Measurements from ENCODE around the gene NOP53. TPM values are rescaled to one million over a fixed set of nuclear protein-coding genes. Genes with fewer than 3 reads are reported as not detected.
A peak's percentile ranks its signal among the peaks of the same experiment; 100 is the strongest.
"Not testable (repeated sequence)": the region's sequence is repeated elsewhere in the genome, so short reads cannot be mapped to it uniquely, and the experiment has no call there.

NOP53 gene
- total and polyA plus RNA-seq, 4 donors, result 214 to 680 (median 382) TPM

- Histone ChIP-seq H3K9me3 (ENCODE audit: control insufficient read depth, low read length) (no peaks in the 10 kb centered on the region), H3K4me1 (ENCODE audit: control insufficient read depth in 1 of 2, insufficient read depth in 2 of 2, low read length in 2 of 2) (no peaks in the 10 kb centered on the region), H3K27ac (ENCODE audit: low read depth in 1 of 2, low read length in 2 of 2) (peak within 1 kb of the TSS; percentile 4 to 65), H3K4me3 (ENCODE audit: low read length in 2 of 2) (peak within 1 kb of the TSS; percentile 81 to 84), H3K36me3 (ENCODE audit: control insufficient read depth in 1 of 2, insufficient read depth in 2 of 2, low read length in 1 of 2) (no peaks in the 10 kb centered on the region), H3K27me3 (ENCODE audit: control insufficient read depth in 1 of 2, insufficient read depth in 2 of 2, low read length in 1 of 2) (no peaks in the 10 kb centered on the region)
- intact Hi-C loops (cut with DNase I), result loop anchor here (1.0 to 10.0 kb wide), 4 partner anchors 30 to 75 kb away; partner anchors contain the start of gene NOP53 (in 1 of the 2)
- ATAC-seq (ENCODE audit: low FRiP score), result peak; percentile 97
- 2% methylated on average over 48 to 52 of the region's 52 CpGs for WGBS, 2 donors
- peak; percentile 82 to 93 for DNase-seq
Observed at GRCh38 chr19:47713046-47714021, 32.0 kb upstream of the NOP53 start, which contains the start of gene EHD2. TSS of gene EHD2 (plus strand) at chr19:47713422. CDS start at chr19:47716613, 3,191 bp downstream.

GRCh38 chr19:47714339-47714738 is 31.0 kb upstream of the NOP53 start:
- intact Hi-C loops (cut with DNase I), result loop anchor here in 1 of 2 donors (10.0 kb wide), 1 partner anchor 70 kb away; no protein-coding TSS in a partner anchor
- Histone ChIP-seq H3K4me1 (ENCODE audit: control insufficient read depth in 1 of 2, insufficient read depth in 2 of 2, low read length in 2 of 2) (no peaks in the 10 kb centered on the region), H3K27ac (ENCODE audit: low read depth in 1 of 2, low read length in 2 of 2) (peak overlapping the region in 1 of 2 donors; percentile 33), H3K27me3 (ENCODE audit: control insufficient read depth in 1 of 2, insufficient read depth in 2 of 2, low read length in 1 of 2) (no peaks in the 10 kb centered on the region), H3K9me3 (ENCODE audit: control insufficient read depth, low read length) (no peaks in the 10 kb centered on the region), H3K36me3 (ENCODE audit: control insufficient read depth in 1 of 2, insufficient read depth in 2 of 2, low read length in 1 of 2) (no peaks in the 10 kb centered on the region), H3K4me3 (ENCODE audit: low read length in 2 of 2) (peak overlapping the region; percentile 81 to 84)
- ATAC-seq (ENCODE audit: low FRiP score) (no peak), DNase-seq (no peak)
- WGBS, 2 donors, result 82 to 84% methylated on average over 4 of the region's 4 CpGs

- not testable (repeated sequence) for H3K4me3 ChIP-seq (ENCODE audit: low read length in 2 of 2); H3K27ac ChIP-seq (ENCODE audit: low read depth in 1 of 2, low read length in 2 of 2)
Observed at GRCh38 chr19:47714855-47715254, 30.5 kb upstream of the NOP53 start.

GRCh38 chr19:47716270-47716937 is 28.9 kb upstream of the NOP53 start:
- Histone ChIP-seq H3K36me3 (ENCODE audit: control insufficient read depth in 1 of 2, insufficient read depth in 2 of 2, low read length in 1 of 2) (no peaks in the 10 kb centered on the region), H3K27me3 (ENCODE audit: control insufficient read depth in 1 of 2, insufficient read depth in 2 of 2, low read length in 1 of 2) (no peaks in the 10 kb centered on the region), H3K9me3 (ENCODE audit: control insufficient read depth, low read length) (no peaks in the 10 kb centered on the region), H3K4me3 (ENCODE audit: low read length in 2 of 2) (no peak overlapping the region), H3K27ac (ENCODE audit: low read depth in 1 of 2, low read length in 2 of 2) (no peak overlapping the region), H3K4me1 (ENCODE audit: control insufficient read depth in 1 of 2, insufficient read depth in 2 of 2, low read length in 2 of 2) (no peaks in the 10 kb centered on the region)
- DNase-seq (no peak), ATAC-seq (ENCODE audit: low FRiP score) (no peak)
- intact Hi-C loops (cut with DNase I), result loop anchor here in 1 of 2 donors (10.0 kb wide), 1 partner anchor 68 kb away; no protein-coding TSS in a partner anchor
- 80% methylated on average over 32 of the region's 32 CpGs for WGBS, 2 donors

More at GRCh38 chr19:47714855-47715254, 30.5 kb upstream of the NOP53 start:
- DNase-seq; ATAC-seq (ENCODE audit: low FRiP score); H3K4me1 ChIP-seq (ENCODE audit: control insufficient read depth in 1 of 2, insufficient read depth in 2 of 2, low read length in 2 of 2); H3K27me3 ChIP-seq (ENCODE audit: control insufficient read depth in 1 of 2, insufficient read depth in 2 of 2, low read length in 1 of 2); H3K9me3 ChIP-seq (ENCODE audit: control insufficient read depth, low read length); H3K36me3 ChIP-seq (ENCODE audit: control insufficient read depth in 1 of 2, insufficient read depth in 2 of 2, low read length in 1 of 2): not testable (repeated sequence)
- intact Hi-C loops (cut with DNase I), result loop anchor here in 1 of 2 donors (10.0 kb wide), 1 partner anchor 70 kb away; no protein-coding TSS in a partner anchor

GRCh38 chr19:47718415-47719046 is 26.8 kb upstream of the NOP53 start:
- H3K9me3 ChIP-seq (ENCODE audit: control insufficient read depth, low read length); DNase-seq; ATAC-seq (ENCODE audit: low FRiP score); H3K36me3 ChIP-seq (ENCODE audit: control insufficient read depth in 1 of 2, insufficient read depth in 2 of 2, low read length in 1 of 2); H3K4me3 ChIP-seq (ENCODE audit: low read length in 2 of 2); H3K27me3 ChIP-seq (ENCODE audit: control insufficient read depth in 1 of 2, insufficient read depth in 2 of 2, low read length in 1 of 2); H3K4me1 ChIP-seq (ENCODE audit: control insufficient read depth in 1 of 2, insufficient read depth in 2 of 2, low read length in 2 of 2): not testable (repeated sequence)
- peak overlapping the region; percentile 47 to 92 for H3K27ac ChIP-seq (ENCODE audit: low read depth in 1 of 2, low read length in 2 of 2)
- WGBS, 2 donors, result 25 to 29% methylated on average over 11 of the region's 11 CpGs
- intact Hi-C loops (cut with DNase I), result loop anchor here in 1 of 2 donors (10.0 kb wide), 1 partner anchor 66 kb away; no protein-coding TSS in a partner anchor

- H3K9me3 ChIP-seq (ENCODE audit: control insufficient read depth, low read length), result no peaks in the 10 kb centered on the region
- DNase-seq (peak; percentile 92 to 95), ATAC-seq (ENCODE audit: low FRiP score) (peak; percentile 92)
- intact Hi-C loops (cut with DNase I), result loop anchor here in 1 of 2 donors (10.0 kb wide), 1 partner anchor 66 kb away; no protein-coding TSS in a partner anchor
- WGBS, 2 donors, result 3% methylated on average over 22 to 26 of the region's 26 CpGs
- no peak overlapping the region for H3K4me3 ChIP-seq (ENCODE audit: low read length in 2 of 2)
- peak overlapping the region; percentile 32 to 92 for H3K27ac ChIP-seq (ENCODE audit: low read depth in 1 of 2, low read length in 2 of 2)
- H3K4me1 ChIP-seq (ENCODE audit: control insufficient read depth in 1 of 2, insufficient read depth in 2 of 2, low read length in 2 of 2), result peaks cover 0 to under 1% of the 10 kb centered on the region in 2 donors
- no peaks in the 10 kb centered on the region for H3K36me3 ChIP-seq (ENCODE audit: control insufficient read depth in 1 of 2, insufficient read depth in 2 of 2, low read length in 1 of 2)
- H3K27me3 ChIP-seq (ENCODE audit: control insufficient read depth in 1 of 2, insufficient read depth in 2 of 2, low read length in 1 of 2), result no peaks in the 10 kb centered on the region
Observed at GRCh38 chr19:47719047-47719859, 26.1 kb upstream of the NOP53 start.

- no peak for DNase-seq
- Histone ChIP-seq H3K4me3 (ENCODE audit: low read length in 2 of 2) (no peak overlapping the region), H3K9me3 (ENCODE audit: control insufficient read depth, low read length) (no peaks in the 10 kb centered on the region), H3K27me3 (ENCODE audit: control insufficient read depth in 1 of 2, insufficient read depth in 2 of 2, low read length in 1 of 2) (no peaks in the 10 kb centered on the region), H3K36me3 (ENCODE audit: control insufficient read depth in 1 of 2, insufficient read depth in 2 of 2, low read length in 1 of 2) (peaks cover 0 to 2% of the 10 kb centered on the region in 2 donors), H3K27ac (ENCODE audit: low read depth in 1 of 2, low read length in 2 of 2) (peak overlapping the region in 1 of 2 donors; percentile 17), H3K4me1 (ENCODE audit: control insufficient read depth in 1 of 2, insufficient read depth in 2 of 2, low read length in 2 of 2) (peaks cover 0 to 2% of the 10 kb centered on the region in 2 donors)
- ATAC-seq (ENCODE audit: low FRiP score), result no peak
- intact Hi-C loops (cut with DNase I), result no loop called here
- WGBS, 2 donors, result 76 to 81% methylated on average over 14 of the region's 14 CpGs
Observed at GRCh38 chr19:47720669-47721422, 24.5 kb upstream of the NOP53 start.

Measured in aorta (tissue), 5 donors.